Dermis blood vessel endothelial cell (primary cell): ENCODE measurements around the gene MYOD1. TPM values are rescaled to one million over a fixed set of nuclear protein-coding genes. Genes with fewer than 3 reads are reported as not detected.

Source experiments
- DNase-seq: peaks from one replicate; pipeline ENCODE4 v3.0.0; 2010
- total RNA-seq: library from RNA; depleted of rRNA; stranded (reverse); fragments of >200 nt; gene quantifications from 2 replicates; pipeline ENCODE4 v1.2.3, GENCODE V29; 2014

MYOD1 gene
- total RNA-seq, 1 donor from 2014 or later = not detected

GRCh38 chr11:17703951-17704350 is 15.4 kb upstream of the MYOD1 start:
- DNase-seq = peak; percentile 33

- no peak for DNase-seq
These were observed 11.5 kb upstream of the MYOD1 start for GRCh38 chr11:17707830-17708229.

GRCh38 chr11:17711836-17712235 is 7.5 kb upstream of the MYOD1 start:
- no peak for DNase-seq

GRCh38 chr11:17713851-17714250 is 5.5 kb upstream of the MYOD1 start:
- no peak for DNase-seq

- DNase-seq = no peak
These were observed 5.0 kb upstream of the MYOD1 start for GRCh38 chr11:17714356-17714854.

- DNase-seq = no peak
These were observed 4.5 kb upstream of the MYOD1 start for GRCh38 chr11:17714870-17715269.

- no peak for DNase-seq
These were observed 2.6 kb upstream of the MYOD1 start for GRCh38 chr11:17716807-17717206.

- DNase-seq = no peak
These were observed 1.4 kb upstream of the MYOD1 start for GRCh38 chr11:17718015-17718414.

GRCh38 chr11:17718510-17718962 is 835 bp upstream of the MYOD1 start:
- no peak for DNase-seq

- peak; percentile 57 for DNase-seq
These were observed 796 bp downstream of the MYOD1 start for GRCh38 chr11:17719938-17720795.

GRCh38 chr11:17720796-17721171 is 1.4 kb downstream of the MYOD1 start:
- DNase-seq = no peak

GRCh38 chr11:17721242-17721999 is 2.0 kb downstream of the MYOD1 start:
- no peak for DNase-seq

- DNase-seq = peak; percentile 50
These were observed 2.8 kb downstream of the MYOD1 start for GRCh38 chr11:17722000-17722643.

GRCh38 chr11:17724020-17724908 is 4.9 kb downstream of the MYOD1 start:
- no peak for DNase-seq

- DNase-seq = no peak
These were observed 5.8 kb downstream of the MYOD1 start for GRCh38 chr11:17725174-17725573.

- DNase-seq = no peak
These were observed 10.8 kb downstream of the MYOD1 start for GRCh38 chr11:17730137-17730536.

GRCh38 chr11:17730608-17731462 is 11.5 kb downstream of the MYOD1 start:
- peak; percentile 87 for DNase-seq

GRCh38 chr11:17733261-17733660 is 13.9 kb downstream of the MYOD1 start:
- no peak for DNase-seq

GRCh38 chr11:17734418-17734911 is 15.1 kb downstream of the MYOD1 start, which contains the start of gene KCNC1:
TSS of gene KCNC1 (plus strand) at chr11:17734781. CDS start at chr11:17736003, 1,222 bp downstream.
- peak; percentile 53 for DNase-seq

GRCh38 chr11:17734986-17735817 is 15.8 kb downstream of the MYOD1 start:
- DNase-seq = peak; percentile 82
